Skin epidermis (tissue), 12 donors: ENCODE data around the gene RAB3B.
"Not testable (repeated sequence)": the region's sequence is repeated elsewhere in the genome, so short reads cannot be mapped to it uniquely, and the experiment has no call there.

ENCODE experiments used
- H3K27ac ChIP-seq, 21 experiments: fragments of 200-600 bp; sonication (generic) in 11 of 21; one replicate each; pipeline ENCODE4 v1.5.0; 2020; ENCODE audit warnings: mild to moderate bottlenecking in 3 of 21, inconsistent platforms in 2 of 21, moderate library complexity in 2 of 21
- H3K4me3 ChIP-seq, 7 experiments: fragments of 200-600 bp; sonication (generic) in 2 of 7; one replicate each; pipeline ENCODE4 v1.5.0; 2020; ENCODE audit warnings: inconsistent platforms in 2 of 7, mild to moderate bottlenecking in 2 of 7, moderate library complexity in 1 of 7

Gene RAB3B, protein sequence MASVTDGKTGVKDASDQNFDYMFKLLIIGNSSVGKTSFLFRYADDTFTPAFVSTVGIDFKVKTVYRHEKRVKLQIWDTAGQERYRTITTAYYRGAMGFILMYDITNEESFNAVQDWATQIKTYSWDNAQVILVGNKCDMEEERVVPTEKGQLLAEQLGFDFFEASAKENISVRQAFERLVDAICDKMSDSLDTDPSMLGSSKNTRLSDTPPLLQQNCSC

DNA sequence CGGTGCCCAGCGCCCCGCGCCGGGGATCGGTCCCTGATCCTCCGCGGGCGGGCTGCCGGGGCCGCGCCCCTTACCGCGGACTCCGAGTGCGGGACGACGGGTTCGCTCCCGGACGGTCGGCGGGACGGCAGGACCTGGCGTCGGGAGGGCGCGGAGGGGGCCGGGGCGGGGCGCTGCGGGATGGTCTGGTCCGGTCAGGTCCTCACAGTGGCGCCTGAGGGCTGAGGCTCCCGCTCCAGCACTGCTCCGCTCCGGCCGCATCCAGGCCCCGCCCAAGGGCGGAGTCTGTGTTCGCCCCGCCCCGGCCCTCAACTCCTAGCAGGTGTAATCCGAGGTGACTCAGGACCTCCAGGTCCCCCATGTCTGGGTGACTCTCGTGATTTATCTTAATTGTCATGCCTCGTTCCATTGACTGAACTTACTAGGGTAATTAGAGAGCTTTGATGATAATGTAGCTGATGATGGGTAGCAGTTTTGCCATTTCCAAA, at the start of gene RAB3B:
RAB3B (minus strand) TSS at position 223 of the 488 bp plus-strand sequence. CDS start 13,583 bp downstream, outside the sequence.
- peak within 1 kb of the TSS; percentile 17 to 55 (median 35) for H3K4me3 ChIP-seq
- H3K27ac ChIP-seq, result no peak within 1 kb of the TSS

DNA sequence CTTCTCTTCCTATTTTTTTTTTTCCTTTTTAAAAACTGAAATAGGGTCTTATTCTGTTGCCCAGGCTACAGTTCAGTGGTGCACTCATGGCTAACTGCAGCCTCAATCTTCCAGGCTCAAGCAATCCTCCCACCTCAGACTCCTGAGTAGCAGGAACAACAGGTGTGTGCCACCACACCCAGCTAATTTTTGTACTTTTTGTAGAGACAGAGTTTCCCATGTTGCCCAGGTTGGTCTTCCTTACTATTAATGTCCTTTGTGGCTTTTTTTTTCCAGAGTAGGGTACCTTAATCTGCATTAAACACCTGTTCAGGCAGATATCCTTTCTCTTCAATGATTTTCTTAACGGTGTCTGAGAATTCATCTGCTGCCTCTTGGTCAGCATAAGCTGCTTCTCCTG, 47.4 kb upstream of the RAB3B start:
- Histone ChIP-seq H3K27ac (no peak overlapping the region), H3K4me3 (no peak overlapping the region)

DNA sequence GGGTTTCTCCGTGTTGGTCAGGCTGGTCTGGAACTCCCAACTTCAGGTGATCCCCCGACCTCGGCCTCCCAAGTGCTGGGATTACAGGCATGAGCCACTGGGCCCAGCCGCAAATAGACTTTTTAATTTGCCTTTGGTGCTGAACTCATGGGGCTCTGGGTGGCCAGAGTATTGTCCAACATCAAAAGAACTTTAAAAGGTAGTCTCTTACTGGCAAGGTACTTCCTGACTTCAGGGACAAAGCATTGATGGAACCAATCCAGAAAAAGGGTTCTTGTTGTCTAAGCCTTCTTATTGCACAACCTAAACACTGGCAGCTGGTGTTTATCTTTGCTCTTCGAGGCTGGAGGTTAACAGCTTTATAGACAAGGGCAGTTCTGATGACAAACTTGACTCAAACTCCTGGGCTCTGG, 46.9 kb upstream of the RAB3B start:
- Histone ChIP-seq H3K27ac (no peak overlapping the region), H3K4me3 (no peak overlapping the region)

GRCh38 chr1:52034050-52034384, 43.5 kb upstream of the RAB3B start:
- Histone ChIP-seq H3K4me3 (peak overlapping the region in 6 of 7 experiments; percentile 56 to 95 (median 84)), H3K27ac (peak overlapping the region in 20 of 21 experiments; percentile 67 to 93 (median 84))

- Histone ChIP-seq H3K27ac (peak within 1 kb of the TSS; percentile 52 to 93 (median 83)), H3K4me3 (peak within 1 kb of the TSS; percentile 56 to 95 (median 83))
Measured at GRCh38 chr1:52033190-52034049, 42.9 kb upstream of the RAB3B start, which contains the start of gene KTI12. Gene KTI12 (minus strand): TSS chr1:52033810. CDS start chr1:52033761, 49 bp downstream.

GRCh38 chr1:52032785-52033131, 42.3 kb upstream of the RAB3B start:
- peak overlapping the region in 19 of 21 experiments; percentile 78 to 93 (median 84) for H3K27ac ChIP-seq

DNA sequence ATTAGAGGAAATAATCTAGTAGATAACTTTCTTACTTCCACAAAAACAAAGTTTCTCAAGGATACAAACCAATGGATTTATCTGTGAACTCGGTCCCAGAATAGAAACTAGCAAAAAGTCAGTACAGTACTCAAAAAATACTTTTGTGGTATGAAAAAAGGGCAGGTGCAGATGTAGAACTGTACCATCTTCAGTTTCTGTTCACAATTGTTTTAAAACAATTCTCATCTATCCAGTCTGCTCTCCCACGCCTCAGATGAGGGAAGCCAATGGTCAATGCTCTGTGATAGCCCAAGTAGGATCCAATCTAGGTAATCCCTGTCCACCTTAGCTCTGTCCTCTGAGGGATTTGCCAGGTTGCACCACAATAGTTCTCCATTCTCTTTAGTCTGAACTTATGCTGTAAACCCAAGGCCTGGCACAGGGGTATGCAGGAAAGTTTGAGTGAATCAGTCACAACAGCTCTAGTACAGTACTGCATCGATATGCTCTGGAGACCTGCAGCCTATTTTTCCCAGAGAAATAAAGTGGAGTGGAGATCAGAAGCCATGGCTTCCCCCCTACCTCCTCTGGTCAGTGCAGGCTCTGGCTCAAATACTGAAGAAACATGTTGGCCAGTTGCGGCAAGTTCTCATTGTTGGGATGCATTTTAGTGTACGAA, 41.8 kb upstream of the RAB3B start:
- H3K4me3 ChIP-seq, result peak overlapping the region; percentile 56 to 95 (median 83)
- peak overlapping the region in 10 of 21 experiments; percentile 78 to 93 (median 86) for H3K27ac ChIP-seq

More at GRCh38 chr1:52032785-52033131, 42.3 kb upstream of the RAB3B start:
- peak overlapping the region; percentile 56 to 95 (median 83) for H3K4me3 ChIP-seq

- H3K4me3 ChIP-seq, H3K27ac ChIP-seq: not testable (repeated sequence)
Measured at GRCh38 chr1:52028839-52029238, 38.3 kb upstream of the RAB3B start.

GRCh38 chr1:52028328-52028727, 37.8 kb upstream of the RAB3B start:
- Histone ChIP-seq H3K27ac (no peak overlapping the region), H3K4me3 (no peak overlapping the region)

- Histone ChIP-seq H3K4me3 (no peak overlapping the region), H3K27ac (no peak overlapping the region)
Measured at GRCh38 chr1:52026278-52026677, 35.8 kb upstream of the RAB3B start.

DNA sequence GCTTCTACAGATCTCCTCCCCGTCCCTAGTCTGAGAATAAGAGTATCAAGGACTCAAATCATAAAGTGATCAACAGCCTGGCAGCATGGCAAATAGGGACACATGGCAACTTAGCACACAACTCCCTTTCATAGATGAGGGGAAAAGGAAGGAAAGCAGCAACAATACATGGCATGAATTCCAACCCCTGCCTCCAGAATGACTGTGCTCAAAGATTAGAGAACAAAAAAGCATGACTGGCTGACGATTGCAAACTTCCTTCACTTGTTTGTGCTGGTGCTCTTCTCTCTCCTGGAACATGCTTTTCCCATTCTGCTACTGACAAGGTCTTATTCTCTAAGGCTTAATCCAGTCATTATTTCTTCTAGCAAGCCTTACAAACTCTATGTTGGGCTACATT, 31.6 kb upstream of the RAB3B start:
- no peak overlapping the region for H3K27ac ChIP-seq
- no peak overlapping the region for H3K4me3 ChIP-seq

GRCh38 chr1:52008071-52008809, 17.7 kb upstream of the RAB3B start:
- Histone ChIP-seq H3K27ac (no peak overlapping the region), H3K4me3 (no peak overlapping the region)

DNA sequence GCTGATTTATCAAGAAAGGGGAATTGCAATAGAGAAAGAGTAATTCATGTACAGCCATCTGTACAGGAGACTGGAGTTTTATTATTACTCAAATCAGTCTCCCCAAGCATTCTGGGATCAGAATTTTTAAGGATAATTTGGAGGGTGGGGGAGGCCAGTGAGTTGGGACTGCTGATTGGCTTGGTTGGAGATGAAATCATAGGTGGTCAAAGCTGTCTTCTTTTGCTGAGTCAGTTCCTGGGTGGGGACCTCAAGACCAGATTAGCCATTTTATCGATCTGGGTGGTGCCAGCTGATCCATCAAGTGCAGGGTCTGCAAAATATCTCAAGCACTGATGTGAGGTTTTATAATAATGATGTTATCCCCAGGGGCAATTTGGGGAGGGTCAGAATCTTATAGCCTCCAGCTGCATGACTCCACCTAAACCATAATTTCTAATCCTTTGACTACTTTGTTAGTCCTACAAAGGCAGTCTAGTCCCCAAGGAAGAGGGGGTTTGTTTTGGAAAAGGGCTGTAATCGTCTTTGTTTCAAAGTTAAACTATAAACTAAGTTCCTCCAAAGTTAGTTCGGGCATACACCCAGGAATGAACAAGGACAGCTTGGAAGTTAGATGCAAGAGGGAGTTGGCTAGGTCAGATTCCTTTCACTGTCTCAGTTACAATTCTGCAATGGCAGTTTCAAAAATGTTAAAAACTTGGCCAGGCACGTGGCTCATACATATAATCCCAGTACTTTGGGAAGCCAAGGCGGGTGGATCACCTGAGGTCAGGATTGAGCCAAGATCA, 16.9 kb upstream of the RAB3B start:
- Histone ChIP-seq H3K27ac (no peak overlapping the region), H3K4me3 (no peak overlapping the region)

DNA sequence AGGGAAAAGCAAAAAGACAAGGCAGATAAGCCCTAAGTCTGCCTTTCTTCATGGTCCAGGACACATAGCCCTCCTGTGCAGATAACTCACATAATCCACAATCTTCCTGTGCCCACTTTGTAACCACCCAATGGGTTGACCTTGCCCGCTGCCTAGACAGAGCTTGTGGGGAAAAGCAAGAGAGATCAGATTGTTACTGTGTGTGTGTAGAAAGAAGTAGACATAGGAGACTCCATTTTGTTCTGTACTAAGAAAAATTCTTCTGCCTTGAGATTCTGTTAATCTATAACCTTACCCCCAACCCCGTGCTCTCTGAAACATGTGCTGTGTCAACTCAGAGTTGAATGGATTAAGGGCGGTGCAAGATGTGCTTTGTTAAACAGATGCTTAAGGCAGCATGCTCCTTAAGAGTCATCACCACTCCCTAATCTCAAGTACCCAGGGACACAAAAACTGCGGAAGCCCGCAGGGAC, 15.6 kb upstream of the RAB3B start:
- not testable (repeated sequence) for H3K4me3 ChIP-seq, H3K27ac ChIP-seq

- H3K27ac ChIP-seq, H3K4me3 ChIP-seq: not testable (repeated sequence)
Measured at GRCh38 chr1:52005548-52005947, 15.0 kb upstream of the RAB3B start.

DNA sequence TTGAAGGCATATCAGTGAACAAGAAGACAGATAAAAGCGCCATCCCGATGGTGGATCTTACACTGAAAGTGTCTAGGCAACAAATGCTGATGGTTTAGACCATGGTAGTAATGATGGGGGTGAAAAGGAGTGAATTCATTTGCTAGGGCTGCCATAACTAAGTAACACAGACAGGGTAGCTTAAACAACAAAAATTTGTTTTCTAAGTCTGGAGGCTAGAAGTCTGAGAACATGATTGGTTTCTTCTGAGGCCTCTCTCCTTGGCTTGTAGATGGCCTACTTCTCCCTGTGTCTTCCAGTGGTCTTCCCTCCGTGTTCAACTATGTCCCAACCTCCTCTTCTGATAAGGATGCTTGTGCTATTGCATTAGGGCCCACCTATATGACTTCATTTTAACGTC, 13.4 kb upstream of the RAB3B start:
- H3K27ac ChIP-seq, result no peak overlapping the region
- no peak overlapping the region for H3K4me3 ChIP-seq

GRCh38 chr1:52002038-52002917, 11.8 kb upstream of the RAB3B start:
- H3K27ac ChIP-seq, result no peak overlapping the region
- no peak overlapping the region for H3K4me3 ChIP-seq

- Histone ChIP-seq H3K27ac (no peak overlapping the region), H3K4me3 (no peak overlapping the region)
Measured at GRCh38 chr1:51998701-51999100, 8.2 kb upstream of the RAB3B start.
